Measurements from ENCODE around the gene GINS1.

GINS1 gene

DNA sequence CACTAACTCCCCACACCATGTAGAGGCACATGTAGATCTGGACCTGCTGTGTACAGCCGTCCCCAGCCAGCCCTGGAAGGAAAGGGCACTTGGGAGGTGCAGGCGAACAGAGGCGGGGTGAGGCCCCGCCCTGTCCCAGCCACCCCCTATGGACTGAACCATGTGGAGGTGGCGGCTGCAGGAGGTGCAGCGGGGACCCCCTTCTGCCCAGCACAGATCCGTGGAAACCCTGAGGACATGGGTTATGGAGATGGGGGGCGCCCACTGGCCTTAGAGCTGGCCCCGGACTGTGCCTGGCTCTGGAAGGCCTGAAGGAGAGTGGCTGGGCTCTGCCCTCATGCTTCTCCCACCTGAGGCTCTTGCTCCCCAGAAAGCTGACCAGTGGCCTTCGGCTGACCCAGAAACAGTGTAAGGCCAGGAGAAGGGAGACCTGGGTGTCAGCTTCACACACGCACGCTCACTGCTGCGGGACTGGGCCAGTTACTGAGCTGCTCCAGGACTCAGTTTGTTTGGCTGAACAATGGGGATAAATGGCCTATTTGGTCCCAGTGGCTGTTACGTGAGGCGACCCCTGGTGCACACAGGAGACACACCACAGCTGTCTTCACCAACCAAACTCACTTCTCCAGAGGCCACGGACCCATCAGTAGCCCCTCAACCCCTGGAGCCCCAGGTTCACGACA, 87.2 kb downstream of the GINS1 start:
- DNase-seq (ENCODE audit: low read depth), result no peak

DNA sequence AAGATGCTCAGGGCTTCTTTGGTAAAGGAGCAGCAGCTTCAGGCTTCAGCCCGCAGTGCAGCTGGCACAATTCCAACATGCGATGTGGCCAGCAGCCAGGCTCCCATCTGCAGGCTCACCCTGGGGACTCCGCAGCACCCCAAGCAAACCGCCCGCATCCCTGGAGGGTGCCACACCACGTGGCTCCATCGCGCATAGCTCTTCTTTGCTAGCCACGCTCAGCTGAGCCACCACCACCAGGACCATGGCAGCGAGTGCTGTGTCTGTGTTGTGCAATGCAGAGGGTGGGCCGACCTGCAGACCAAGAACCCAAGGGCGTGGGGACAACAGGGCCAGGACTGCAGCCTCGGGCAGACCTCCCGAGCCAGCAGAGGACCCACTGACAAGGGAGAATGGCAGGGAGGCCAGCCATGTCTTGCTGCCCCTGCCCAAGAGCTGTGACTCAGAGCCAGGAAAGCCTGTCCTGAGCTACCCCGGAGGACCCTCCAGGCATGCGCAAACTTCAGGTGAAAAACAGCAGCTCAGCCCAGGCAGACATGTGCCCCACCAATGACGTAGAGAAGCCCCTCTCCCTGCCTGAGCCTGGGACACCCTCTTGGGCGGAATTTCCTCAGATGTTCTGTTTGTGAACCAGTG, 87.8 kb downstream of the GINS1 start:
- DNase-seq (ENCODE audit: low read depth), result no peak

- no peak for DNase-seq (ENCODE audit: low read depth)
Measured at GRCh38 chr20:25496165-25496967, 88.9 kb downstream of the GINS1 start.

DNA sequence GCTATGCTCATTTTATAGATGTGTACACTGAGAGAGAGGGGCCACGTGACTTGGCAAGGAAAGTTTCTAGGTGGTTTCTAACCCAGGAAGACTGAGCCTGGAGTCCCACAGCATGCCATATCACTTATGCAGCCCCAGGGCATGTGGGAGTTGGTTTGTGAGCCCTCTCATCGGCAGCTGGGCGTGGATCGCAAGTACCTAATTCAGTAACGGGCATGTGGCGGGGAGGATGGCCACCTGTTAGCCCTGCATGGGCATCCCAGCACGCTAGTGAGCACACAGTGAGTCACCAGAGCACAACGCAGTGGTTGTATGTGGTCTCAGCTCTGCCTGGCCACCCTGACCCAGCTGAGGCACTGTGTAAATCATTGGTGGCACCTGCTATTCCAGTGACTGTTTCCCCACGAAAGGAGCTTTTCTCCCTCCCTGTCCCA, 89.5 kb downstream of the GINS1 start:
- DNase-seq (ENCODE audit: low read depth), result no peak

GRCh38 chr20:25497586-25498279, 90.3 kb downstream of the GINS1 start:
- DNase-seq (ENCODE audit: low read depth), result no peak

All from activated T-helper 1 cell treated with Interleukin-2 at 50 U/mL for 16 hours (primary cell).